ENCODE data around the gene CLDN4.

CLDN4 gene

GRCh38 chr7:73801577-73801976 is 29.2 kb upstream of the CLDN4 start:
- Histone ChIP-seq H4K20me1 (ENCODE audit: insufficient read depth, low read length, poor library complexity, severe bottlenecking) (no peaks in the 10 kb centered on the region), H3K27me3 (ENCODE audit: insufficient read depth, low read length, poor library complexity, severe bottlenecking) (no peaks in the 10 kb centered on the region), H3K4me3 (ENCODE audit: low read length, poor library complexity, severe bottlenecking) (no peak overlapping the region), H3K9ac (ENCODE audit: low read depth, low read length, poor library complexity, severe bottlenecking) (no peak overlapping the region), H3K79me2 (ENCODE audit: insufficient read depth, low read length) (no peaks in the 10 kb centered on the region), H2AFZ (ENCODE audit: low read length) (no peak overlapping the region), H3K9me3 (ENCODE audit: insufficient read depth, low read depth, low read length) (no peaks in the 10 kb centered on the region), H3K4me1 (ENCODE audit: insufficient read depth, low read length, poor library complexity, severe bottlenecking) (no peaks in the 10 kb centered on the region), H3K4me2 (ENCODE audit: low read depth, low read length, poor library complexity, severe bottlenecking) (no peak overlapping the region), H3K9me2 (replicated peaks; ENCODE audit: low read depth, low read length) (no peaks in the 10 kb centered on the region), H3F3A (ENCODE audit: low read depth) (no peaks in the 10 kb centered on the region), H3K36me3 (ENCODE audit: insufficient read depth, low read length) (no peaks in the 10 kb centered on the region)
- TF ChIP-seq CTCF (conservative IDR thresholded peaks at IDR 0.05; ENCODE audit: low read length) (no peak), EZH2phosphoT487 (IDR thresholded peaks at IDR 0.05; ENCODE audit: borderline replicate concordance) (no peak)

GRCh38 chr7:73802459-73802858 is 28.3 kb upstream of the CLDN4 start:
- Histone ChIP-seq H3K9ac (ENCODE audit: low read depth, low read length, poor library complexity, severe bottlenecking) (no peak overlapping the region), H3K79me2 (ENCODE audit: insufficient read depth, low read length) (no peaks in the 10 kb centered on the region), H3K36me3 (ENCODE audit: insufficient read depth, low read length) (no peaks in the 10 kb centered on the region), H3K27me3 (ENCODE audit: insufficient read depth, low read length, poor library complexity, severe bottlenecking) (no peaks in the 10 kb centered on the region), H3K9me3 (ENCODE audit: insufficient read depth, low read depth, low read length) (no peaks in the 10 kb centered on the region), H4K20me1 (ENCODE audit: insufficient read depth, low read length, poor library complexity, severe bottlenecking) (no peaks in the 10 kb centered on the region), H3K4me1 (ENCODE audit: insufficient read depth, low read length, poor library complexity, severe bottlenecking) (no peaks in the 10 kb centered on the region), H3K4me2 (ENCODE audit: low read depth, low read length, poor library complexity, severe bottlenecking) (no peak overlapping the region), H3K4me3 (ENCODE audit: low read length, poor library complexity, severe bottlenecking) (no peak overlapping the region), H3K9me2 (replicated peaks; ENCODE audit: low read depth, low read length) (no peaks in the 10 kb centered on the region), H2AFZ (ENCODE audit: low read length) (no peak overlapping the region), H3F3A (ENCODE audit: low read depth) (no peaks in the 10 kb centered on the region)
- TF ChIP-seq EZH2phosphoT487 (IDR thresholded peaks at IDR 0.05; ENCODE audit: borderline replicate concordance) = no peak
- TF ChIP-seq CTCF (conservative IDR thresholded peaks at IDR 0.05; ENCODE audit: low read length) = no peak

DNA sequence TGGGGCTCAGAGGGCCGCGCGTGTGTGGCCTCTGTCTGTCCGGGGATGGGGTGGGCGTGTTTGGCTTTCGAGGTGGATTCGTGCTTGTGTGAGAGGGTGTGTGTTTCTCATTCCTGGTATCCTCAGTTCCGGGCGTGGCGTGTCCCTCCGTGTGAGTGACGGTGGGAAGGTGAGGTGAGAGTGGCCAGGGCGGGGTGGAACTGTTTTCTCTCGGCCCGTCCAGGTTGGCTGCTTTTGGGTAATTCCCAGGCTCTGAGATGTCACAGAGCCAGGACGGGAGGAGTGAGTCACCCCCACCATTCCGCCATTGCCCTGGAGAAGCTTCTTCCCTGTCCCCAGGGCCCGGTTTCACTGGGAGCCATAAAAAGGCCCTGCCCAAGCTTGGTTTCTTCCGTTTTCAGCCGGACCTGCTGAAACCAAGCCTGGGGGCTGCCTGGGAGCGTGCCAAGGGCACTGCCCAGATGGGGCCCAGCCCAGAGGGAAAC is 21.3 kb upstream of the CLDN4 start:
- H3K36me3 ChIP-seq (ENCODE audit: insufficient read depth, low read length) = no peaks in the 10 kb centered on the region
- H3K9me2 ChIP-seq (replicated peaks; ENCODE audit: low read depth, low read length) = no peaks in the 10 kb centered on the region
- no peaks in the 10 kb centered on the region for H3K27me3 ChIP-seq (ENCODE audit: insufficient read depth, low read length, poor library complexity, severe bottlenecking)
- no peaks in the 10 kb centered on the region for H3K79me2 ChIP-seq (ENCODE audit: insufficient read depth, low read length)
- H3F3A ChIP-seq (ENCODE audit: low read depth) = no peaks in the 10 kb centered on the region
- H3K9ac ChIP-seq (ENCODE audit: low read depth, low read length, poor library complexity, severe bottlenecking) = no peak overlapping the region
- no peak overlapping the region for H3K4me2 ChIP-seq (ENCODE audit: low read depth, low read length, poor library complexity, severe bottlenecking)
- no peaks in the 10 kb centered on the region for H4K20me1 ChIP-seq (ENCODE audit: insufficient read depth, low read length, poor library complexity, severe bottlenecking)
- no peaks in the 10 kb centered on the region for H3K9me3 ChIP-seq (ENCODE audit: insufficient read depth, low read depth, low read length)
- no peaks in the 10 kb centered on the region for H3K4me1 ChIP-seq (ENCODE audit: insufficient read depth, low read length, poor library complexity, severe bottlenecking)
- no peak overlapping the region for H3K4me3 ChIP-seq (ENCODE audit: low read length, poor library complexity, severe bottlenecking)
- TF ChIP-seq CTCF (conservative IDR thresholded peaks at IDR 0.05; ENCODE audit: low read length) (no peak), EZH2phosphoT487 (IDR thresholded peaks at IDR 0.05; ENCODE audit: borderline replicate concordance) (no peak)
- H2AFZ ChIP-seq (ENCODE audit: low read length) = no peak overlapping the region
